ENCODE measurements around the gene ITGB2. TPM values are rescaled to one million over a fixed set of nuclear protein-coding genes. Genes with fewer than 3 reads are reported as not detected.

The ITGB2 gene
- total RNA-seq, 4 donors from 2014 or later, result 20.2 to 46.8 (median 21.0) TPM

- no peaks in the 10 kb centered on the region for H3K9me3 ChIP-seq
- H3K4me3 ChIP-seq, result no peak overlapping the region
- intact Hi-C loops (cut with DNase I; ENCODE audit: low total_unique reads), result no loop called here
- H3K4me1 ChIP-seq, result peaks cover 0 to 13% of the 10 kb centered on the region in 2 donors
- TF ChIP-seq CTCF (IDR thresholded peaks at IDR 0.05), result no peak
- no peak for TF ChIP-seq POLR2A (IDR thresholded peaks at IDR 0.05)
- no peaks in the 10 kb centered on the region for H3K36me3 ChIP-seq
- DNase-seq, result no peak
- no peak overlapping the region for H3K27ac ChIP-seq
- H3K27me3 ChIP-seq, result no peaks in the 10 kb centered on the region
Observed at GRCh38 chr21:44842721-44843445, 77.8 kb downstream of the ITGB2 start.

- no peak for DNase-seq
- no peak for TF ChIP-seq POLR2A (IDR thresholded peaks at IDR 0.05)
- no peak for TF ChIP-seq CTCF (IDR thresholded peaks at IDR 0.05)
- Histone ChIP-seq H3K27me3 (no peaks in the 10 kb centered on the region), H3K4me3 (no peak overlapping the region), H3K36me3 (no peaks in the 10 kb centered on the region), H3K4me1 (peaks cover 0 to 13% of the 10 kb centered on the region in 2 donors), H3K9me3 (no peaks in the 10 kb centered on the region), H3K27ac (no peak overlapping the region)
- intact Hi-C loops (cut with DNase I; ENCODE audit: low total_unique reads), result no loop called here
Observed at GRCh38 chr21:44842087-44842486, 78.6 kb downstream of the ITGB2 start.

- Histone ChIP-seq H3K4me3 (no peak overlapping the region), H3K9me3 (no peaks in the 10 kb centered on the region), H3K27ac (no peak overlapping the region), H3K4me1 (peaks cover 0 to 5% of the 10 kb centered on the region in 2 donors), H3K36me3 (no peaks in the 10 kb centered on the region), H3K27me3 (no peaks in the 10 kb centered on the region)
- TF ChIP-seq POLR2A (IDR thresholded peaks at IDR 0.05) (no peak), CTCF (IDR thresholded peaks at IDR 0.05) (no peak)
- DNase-seq, result no peak
- intact Hi-C loops (cut with DNase I; ENCODE audit: low total_unique reads), result no loop called here
Observed at GRCh38 chr21:44840771-44841170, 79.9 kb downstream of the ITGB2 start.

- Histone ChIP-seq H3K36me3 (no peaks in the 10 kb centered on the region), H3K4me1 (no peaks in the 10 kb centered on the region), H3K9me3 (no peaks in the 10 kb centered on the region), H3K27me3 (no peaks in the 10 kb centered on the region), H3K27ac (no peak overlapping the region), H3K4me3 (no peak overlapping the region)
- no peak for DNase-seq
- intact Hi-C loops (cut with DNase I; ENCODE audit: low total_unique reads), result no loop called here
- TF ChIP-seq POLR2A (IDR thresholded peaks at IDR 0.05) (no peak), CTCF (IDR thresholded peaks at IDR 0.05) (no peak)
Observed at GRCh38 chr21:44838951-44839350, 81.7 kb downstream of the ITGB2 start.

- intact Hi-C loops (cut with DNase I; ENCODE audit: low total_unique reads), result no loop called here
- H3K27me3 ChIP-seq, result no peaks in the 10 kb centered on the region
Observed at GRCh38 chr21:44838039-44838895, 82.4 kb downstream of the ITGB2 start.

More at GRCh38 chr21:44838039-44838895, 82.4 kb downstream of the ITGB2 start:
- no peak overlapping the region for H3K4me3 ChIP-seq
- H3K27ac ChIP-seq, result no peak overlapping the region
- no peaks in the 10 kb centered on the region for H3K9me3 ChIP-seq
- no peaks in the 10 kb centered on the region for H3K4me1 ChIP-seq
- TF ChIP-seq POLR2A (IDR thresholded peaks at IDR 0.05), result no peak
- TF ChIP-seq CTCF (IDR thresholded peaks at IDR 0.05), result no peak
- DNase-seq, result no peak
- H3K36me3 ChIP-seq, result no peaks in the 10 kb centered on the region
